Measurements from ENCODE around the gene RANBP9. TPM values are rescaled to one million over a fixed set of nuclear protein-coding genes. Genes with fewer than 3 reads are reported as not detected.

The RANBP9 gene
- total RNA-seq, 4 donors from 2014 or later = 26.2 to 49.5 (median 31.3) TPM

GRCh38 chr6:13666194-13667105 lies 45.2 kb downstream of the RANBP9 start:
- no peak for DNase-seq

GRCh38 chr6:13664703-13665352 lies 46.8 kb downstream of the RANBP9 start:
- Histone ChIP-seq H3K27me3 (no peaks in the 10 kb centered on the region), H3K4me3 (no peak overlapping the region), H3K27ac (no peak overlapping the region), H3K4me1 (no peaks in the 10 kb centered on the region), H3K36me3 (no peaks in the 10 kb centered on the region), H3K9me3 (no peaks in the 10 kb centered on the region)
- no peak for DNase-seq
- no peak for TF ChIP-seq POLR2A (IDR thresholded peaks at IDR 0.05)
- no peak for TF ChIP-seq CTCF (IDR thresholded peaks at IDR 0.05)

More at GRCh38 chr6:13666194-13667105, 45.2 kb downstream of the RANBP9 start:
- H3K36me3 ChIP-seq = no peaks in the 10 kb centered on the region
- no peaks in the 10 kb centered on the region for H3K9me3 ChIP-seq
- H3K27ac ChIP-seq = no peak overlapping the region
- H3K27me3 ChIP-seq = no peaks in the 10 kb centered on the region
- no peaks in the 10 kb centered on the region for H3K4me1 ChIP-seq
- H3K4me3 ChIP-seq = no peak overlapping the region
- TF ChIP-seq POLR2A (IDR thresholded peaks at IDR 0.05) (no peak), CTCF (IDR thresholded peaks at IDR 0.05) (no peak)

GRCh38 chr6:13663986-13664385 lies 47.6 kb downstream of the RANBP9 start:
- no peak overlapping the region for H3K27ac ChIP-seq
- H3K4me1 ChIP-seq = no peaks in the 10 kb centered on the region
- no peaks in the 10 kb centered on the region for H3K9me3 ChIP-seq
- no peaks in the 10 kb centered on the region for H3K27me3 ChIP-seq
- no peak for TF ChIP-seq POLR2A (IDR thresholded peaks at IDR 0.05)
- no peak overlapping the region for H3K4me3 ChIP-seq
- no peak for DNase-seq
- H3K36me3 ChIP-seq = no peaks in the 10 kb centered on the region

- TF ChIP-seq POLR2A (IDR thresholded peaks at IDR 0.05) (no peak), CTCF (IDR thresholded peaks at IDR 0.05) (no peak)
- Histone ChIP-seq H3K36me3 (no peaks in the 10 kb centered on the region), H3K27me3 (no peaks in the 10 kb centered on the region), H3K4me3 (no peak overlapping the region), H3K9me3 (no peaks in the 10 kb centered on the region), H3K4me1 (no peaks in the 10 kb centered on the region), H3K27ac (no peak overlapping the region)
- DNase-seq = no peak
Measured at GRCh38 chr6:13662651-13663334, 48.8 kb downstream of the RANBP9 start.

GRCh38 chr6:13661647-13662046 lies 50.0 kb downstream of the RANBP9 start:
- H3K4me3 ChIP-seq = no peak overlapping the region
- no peak for DNase-seq
- H3K36me3 ChIP-seq = no peaks in the 10 kb centered on the region
- H3K27me3 ChIP-seq = no peaks in the 10 kb centered on the region
- TF ChIP-seq CTCF (IDR thresholded peaks at IDR 0.05) (no peak), POLR2A (IDR thresholded peaks at IDR 0.05) (no peak)
- no peaks in the 10 kb centered on the region for H3K9me3 ChIP-seq
- H3K4me1 ChIP-seq = no peaks in the 10 kb centered on the region
- no peak overlapping the region for H3K27ac ChIP-seq
